DMS153 treated with DMSO at 0.1 percent for 48 hours (cell line): ENCODE results near the gene CCDC102B.
"Not testable (repeated sequence)": the region's sequence is repeated elsewhere in the genome, so short reads cannot be mapped to it uniquely, and the experiment has no call there.

Source experiments
- DNase-seq: peaks from one replicate; lab custom pipeline; 2025; ENCODE audit not compliant: unreplicated experiment; lab: John Stamatoyannopoulos, UW

CCDC102B gene

DNA sequence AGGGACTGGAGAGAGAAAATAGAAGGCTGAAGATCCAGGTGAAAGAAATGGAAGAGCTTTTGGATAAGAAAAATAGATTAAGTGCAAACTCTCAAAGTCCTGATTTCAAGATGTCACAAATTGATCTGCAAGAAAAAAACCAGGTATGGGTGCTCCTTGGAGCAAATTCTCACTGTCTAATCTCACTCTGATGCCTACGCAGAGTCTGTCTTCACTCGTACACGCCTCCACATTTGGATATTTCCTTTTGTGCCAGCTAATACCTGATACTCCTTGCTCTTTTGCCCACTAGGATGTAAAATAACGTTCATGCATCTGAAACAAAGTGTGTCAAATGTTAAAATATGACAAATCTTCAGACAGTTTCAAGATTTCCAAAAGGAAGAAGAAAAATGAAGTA is 99.4 kb downstream of the CCDC102B start:
- DNase-seq: no peak

DNA sequence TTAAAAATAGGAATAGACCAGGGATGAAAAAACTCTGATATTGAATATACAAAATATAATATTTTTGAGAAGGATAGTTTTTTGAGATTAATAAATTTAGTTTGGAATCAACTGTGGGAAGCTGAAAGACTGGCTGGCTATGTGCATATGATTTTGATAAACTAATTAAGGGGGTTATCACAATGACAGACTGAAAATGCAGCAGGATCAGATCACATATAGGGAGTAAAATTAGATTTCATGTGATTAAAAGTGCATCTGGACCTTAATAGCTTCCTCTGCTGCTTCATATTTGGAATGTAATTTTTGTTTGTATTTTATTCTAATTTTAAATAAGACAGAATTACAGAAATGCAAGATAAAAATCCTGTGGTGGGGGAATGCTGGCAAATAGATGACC is 111.7 kb downstream of the CCDC102B start:
- DNase-seq: no peak

DNA sequence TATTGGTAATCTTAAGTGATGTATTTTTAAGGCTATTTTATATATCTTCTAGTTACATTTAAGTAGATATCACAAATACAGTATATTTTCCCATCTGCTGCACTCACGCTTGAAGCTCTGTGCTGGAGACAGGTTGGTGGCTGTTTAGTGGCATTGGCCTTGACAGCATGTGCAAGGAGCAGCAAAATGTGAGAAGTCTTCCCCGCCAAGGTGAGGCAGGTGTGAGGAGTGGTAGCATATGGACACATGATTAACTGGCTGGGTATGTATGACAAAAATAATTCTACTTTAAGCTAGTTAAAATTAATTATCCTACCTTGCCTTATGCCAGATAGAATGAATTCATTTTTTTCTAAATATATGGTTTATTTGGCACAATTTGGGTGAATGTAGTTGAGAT is 117.2 kb downstream of the CCDC102B start:
- no peak for DNase-seq

DNA sequence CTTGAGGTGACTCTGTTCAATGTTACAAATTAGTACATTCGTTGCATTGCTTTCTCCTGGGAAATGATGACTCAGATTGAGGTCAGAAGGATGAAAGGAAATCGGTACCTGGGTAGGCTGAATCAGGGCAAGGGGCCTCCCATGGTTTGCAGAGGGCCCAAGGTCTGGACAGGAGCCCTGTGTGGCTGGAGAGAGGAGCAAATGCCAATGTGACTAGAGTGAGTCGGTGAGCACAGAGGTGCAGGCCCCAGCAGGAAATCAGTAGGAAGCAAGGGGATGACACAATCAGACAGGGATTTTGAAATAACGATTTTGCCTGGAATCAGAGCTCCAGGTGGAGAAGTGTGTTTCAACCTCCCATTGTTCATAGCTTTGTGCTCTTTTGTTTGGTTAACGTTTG is 118.9 kb downstream of the CCDC102B start:
- no peak for DNase-seq

DNA sequence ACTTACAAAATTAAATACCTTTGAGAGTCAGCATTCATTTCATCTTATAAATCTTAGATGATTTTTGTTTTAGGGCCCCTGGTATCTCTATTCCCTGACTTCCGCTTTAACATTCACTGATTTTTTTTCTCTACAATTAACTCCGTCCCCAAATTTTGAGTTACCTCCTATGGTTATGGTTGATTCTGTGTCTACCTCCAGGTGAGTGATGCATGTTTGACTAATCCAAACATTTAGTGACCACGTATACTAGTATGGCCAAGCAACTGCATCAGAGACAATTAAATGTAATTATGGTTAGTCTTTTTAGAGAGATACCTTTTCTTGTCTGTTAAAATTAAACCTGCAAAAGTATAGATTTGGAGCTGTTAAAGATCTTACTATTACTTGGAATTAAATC is 120.3 kb downstream of the CCDC102B start:
- no peak for DNase-seq

DNA sequence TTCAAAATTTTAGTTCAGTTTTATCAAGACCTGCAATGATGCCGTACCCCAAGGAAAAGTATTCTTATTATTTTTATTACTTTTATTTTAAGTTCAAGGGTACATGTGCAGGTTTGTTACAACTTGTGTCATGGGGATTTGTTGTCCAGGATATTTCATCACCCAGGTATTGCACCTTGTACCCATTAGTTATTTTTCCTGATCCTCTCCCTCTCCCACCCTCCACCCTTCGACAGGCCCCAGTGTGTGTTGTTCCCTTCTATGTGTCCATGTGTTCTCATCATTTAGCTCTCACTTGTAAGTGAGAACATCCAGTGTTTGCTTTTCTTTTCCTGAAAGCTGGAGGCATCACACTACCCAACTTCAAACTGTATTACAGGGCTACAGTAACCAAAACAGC is 122.0 kb downstream of the CCDC102B start:
- DNase-seq: no peak

DNA sequence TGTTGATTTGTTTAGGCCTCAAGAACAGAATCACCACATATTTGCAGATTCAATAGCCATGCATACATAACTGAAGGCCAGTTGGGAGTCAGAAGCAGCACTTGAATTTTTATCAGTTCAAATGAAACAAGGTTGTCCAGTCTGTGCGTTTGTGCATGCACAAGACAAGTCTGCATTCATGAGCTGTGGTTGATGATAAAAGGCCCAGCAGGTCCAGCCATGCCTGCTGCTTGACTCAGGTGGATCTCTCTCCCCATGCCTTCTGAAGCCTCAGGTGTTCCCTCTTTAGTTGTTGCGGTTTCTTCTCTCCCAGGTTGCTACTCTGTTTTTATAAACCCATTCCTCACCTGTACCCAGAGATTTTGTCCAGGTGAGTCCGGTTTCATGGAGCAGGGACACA is 124.5 kb downstream of the CCDC102B start:
- no peak for DNase-seq

DNA sequence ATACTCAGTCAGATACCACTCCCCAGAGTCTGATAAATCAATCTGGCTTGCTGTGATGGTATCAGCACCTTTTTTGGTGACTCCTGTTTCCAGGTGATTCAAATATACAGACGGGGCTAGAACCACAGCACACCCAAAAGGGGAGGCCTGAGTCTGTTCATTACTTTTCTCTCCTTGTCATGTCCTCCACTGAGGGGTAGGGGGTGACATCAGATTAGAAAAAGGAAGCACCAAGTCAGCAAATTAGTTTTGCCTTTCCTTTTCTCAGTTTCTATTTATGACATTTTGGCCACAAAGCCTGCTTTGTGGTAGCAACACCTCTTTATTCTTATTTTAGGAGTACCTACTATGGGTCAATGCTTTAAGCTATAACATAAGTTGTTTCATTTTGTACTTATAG is 127.4 kb downstream of the CCDC102B start:
- DNase-seq: no peak

DNA sequence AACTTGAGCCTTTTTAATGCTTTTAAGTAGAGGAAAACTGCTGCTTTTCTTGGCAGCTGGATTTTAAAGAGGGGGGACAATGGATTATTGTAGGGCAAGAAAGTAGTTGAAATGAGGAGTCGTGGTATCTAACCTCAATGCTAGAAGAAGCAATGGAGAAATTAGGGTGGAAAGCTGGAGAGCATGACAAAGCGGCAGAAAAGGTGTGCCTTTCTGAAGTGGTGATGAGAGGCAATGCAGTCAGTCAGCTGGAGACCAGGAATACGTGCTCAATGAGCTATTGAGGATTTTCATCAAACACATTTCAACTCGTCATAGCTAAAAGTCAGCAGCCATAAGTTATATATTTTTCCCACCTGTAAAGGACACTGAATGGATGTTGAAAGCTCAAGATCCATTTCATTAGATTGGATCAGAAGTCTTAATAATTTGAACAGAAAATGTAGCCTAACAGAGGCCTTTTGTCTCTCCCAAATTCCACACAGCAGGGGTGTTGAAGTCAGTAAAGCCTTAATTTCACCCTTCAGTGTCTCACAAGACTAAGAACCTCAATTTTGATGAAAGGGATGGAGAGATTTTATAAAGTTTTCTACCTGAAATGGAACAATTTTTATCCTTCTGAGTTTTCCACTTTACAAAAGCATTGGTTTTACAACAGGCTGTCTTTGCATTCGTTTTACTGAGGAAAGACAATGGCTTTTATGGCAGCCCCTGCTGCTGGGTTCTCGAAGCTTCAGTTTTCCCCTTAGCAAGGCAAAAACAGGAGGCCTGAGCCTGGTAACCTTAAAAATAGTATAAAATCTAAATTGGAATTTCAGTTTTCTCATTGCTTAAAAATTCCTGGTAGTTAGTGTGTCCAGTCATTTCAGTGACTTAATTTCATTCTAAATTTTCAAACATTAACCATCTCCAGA is 131.1 kb downstream of the CCDC102B start:
- DNase-seq: no peak

DNA sequence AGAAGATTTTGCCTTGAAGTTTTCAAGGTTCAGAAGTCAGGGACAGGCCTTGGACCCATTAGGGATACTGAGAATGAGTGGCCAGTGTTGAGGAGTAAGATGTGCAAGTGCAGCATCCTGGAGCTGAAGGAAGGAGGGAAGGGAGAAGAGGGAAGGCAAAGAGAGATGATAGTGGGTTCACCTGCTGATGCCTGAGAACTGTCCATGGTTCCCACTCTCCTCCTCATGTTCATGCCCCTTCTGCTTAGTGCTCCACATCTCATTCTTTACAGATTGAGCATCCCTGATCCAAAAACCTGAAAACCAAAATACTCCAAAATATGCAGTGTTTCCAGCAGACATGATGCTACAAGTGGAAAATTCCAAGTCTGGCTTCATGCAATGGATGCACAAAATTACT is 137.8 kb downstream of the CCDC102B start:
- no peak for DNase-seq

DNA sequence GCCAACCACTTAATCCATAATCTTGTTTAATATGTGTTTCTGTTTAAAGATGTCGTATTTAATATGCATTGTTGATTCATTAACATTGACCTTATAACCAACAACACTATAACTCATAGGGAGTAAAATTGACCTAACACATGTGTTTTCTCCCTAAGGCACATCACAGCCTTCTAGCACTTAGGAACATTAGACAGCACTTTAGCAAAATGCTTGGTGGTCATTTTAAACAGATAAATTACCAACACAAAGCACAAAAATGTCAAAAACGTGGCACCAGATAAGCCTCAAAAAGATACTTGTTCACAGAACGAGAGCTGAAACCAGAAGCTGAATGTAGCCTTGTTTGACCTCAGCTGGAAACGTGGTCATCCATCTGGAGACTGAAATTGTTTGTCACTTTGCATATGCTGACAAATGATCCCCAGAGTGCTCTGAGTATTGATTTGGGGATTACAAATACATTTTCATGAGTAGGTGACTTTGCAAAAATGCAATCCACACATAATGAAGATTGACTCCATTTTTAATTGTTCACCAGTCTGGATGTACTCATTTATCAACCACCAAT is 139.2 kb downstream of the CCDC102B start:
- DNase-seq: no peak

DNA sequence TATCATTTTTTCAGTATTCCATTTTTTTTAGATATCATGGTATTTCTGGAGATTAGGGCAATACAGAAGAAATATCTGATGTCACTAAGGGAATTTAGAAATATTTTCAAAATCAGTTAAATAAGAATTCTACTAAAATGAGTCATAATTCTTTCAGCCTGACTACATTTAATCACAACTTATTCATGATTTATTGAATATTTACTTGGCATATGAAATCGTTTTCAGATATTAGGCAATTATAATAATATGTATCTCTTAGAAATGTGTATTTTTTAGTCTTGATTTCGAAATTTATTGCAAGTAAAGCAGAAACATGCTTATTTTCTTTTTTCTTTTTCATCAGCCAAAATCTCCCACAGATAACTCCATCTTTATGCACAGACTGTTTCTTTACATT is 142.2 kb downstream of the CCDC102B start:
- DNase-seq: no peak

DNA sequence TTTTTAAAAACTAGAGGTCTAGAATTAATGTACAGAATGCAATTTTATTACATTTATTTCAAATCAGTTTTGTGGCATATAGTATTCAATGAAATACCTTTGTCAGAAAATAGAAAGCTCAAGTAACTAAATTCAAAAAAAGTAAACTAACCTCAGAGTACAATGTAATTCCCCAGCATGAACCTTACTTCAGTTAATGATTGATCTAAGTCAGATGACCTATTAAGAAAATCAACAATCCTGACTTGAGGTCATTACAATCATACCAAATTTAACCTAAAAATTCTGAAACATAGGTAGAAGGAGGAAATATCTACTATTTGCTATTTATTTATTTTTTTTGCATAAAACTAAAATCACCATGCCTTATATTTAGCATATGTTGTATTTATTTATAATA is 142.9 kb downstream of the CCDC102B start:
- DNase-seq: no peak

DNA sequence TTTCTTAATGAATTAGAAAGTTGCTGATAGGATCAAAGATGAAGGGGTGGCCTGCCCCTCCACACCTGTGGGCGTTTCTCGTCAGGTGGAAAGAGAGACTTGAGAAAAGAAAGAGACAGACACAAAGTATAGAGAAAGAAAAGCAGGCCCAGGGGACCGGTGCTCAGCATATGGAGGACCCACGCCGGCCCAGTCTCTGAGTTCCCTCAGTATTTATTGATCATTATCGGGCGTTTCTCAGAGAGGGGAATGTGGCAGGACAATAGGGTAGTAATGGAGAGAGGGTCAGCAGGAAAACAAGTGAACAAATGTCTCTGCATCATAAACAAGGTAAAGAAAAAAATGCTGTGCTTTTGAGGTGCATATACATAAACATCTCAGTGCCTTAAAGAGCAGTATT is 144.3 kb downstream of the CCDC102B start:
- no peak for DNase-seq

DNA sequence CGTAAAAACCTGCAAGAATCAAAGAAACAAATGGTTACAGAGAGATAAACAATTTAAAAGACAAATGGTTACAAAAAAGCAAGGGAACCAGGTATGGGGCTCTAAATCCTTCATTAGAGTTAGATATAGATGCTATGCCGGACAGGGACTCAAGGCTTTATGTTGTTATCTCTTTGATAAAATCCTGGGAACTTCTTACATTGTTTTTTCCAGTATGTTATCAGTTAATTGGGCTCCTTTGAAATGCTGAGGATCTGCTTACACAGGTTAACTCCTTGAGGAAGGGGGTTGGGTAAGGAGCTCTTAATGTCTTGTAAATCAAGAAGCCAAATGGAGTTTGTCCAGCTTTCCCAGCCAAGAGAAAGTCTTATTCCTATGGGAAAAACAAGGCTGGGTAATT is 146.0 kb downstream of the CCDC102B start:
- DNase-seq: not testable (repeated sequence)

DNA sequence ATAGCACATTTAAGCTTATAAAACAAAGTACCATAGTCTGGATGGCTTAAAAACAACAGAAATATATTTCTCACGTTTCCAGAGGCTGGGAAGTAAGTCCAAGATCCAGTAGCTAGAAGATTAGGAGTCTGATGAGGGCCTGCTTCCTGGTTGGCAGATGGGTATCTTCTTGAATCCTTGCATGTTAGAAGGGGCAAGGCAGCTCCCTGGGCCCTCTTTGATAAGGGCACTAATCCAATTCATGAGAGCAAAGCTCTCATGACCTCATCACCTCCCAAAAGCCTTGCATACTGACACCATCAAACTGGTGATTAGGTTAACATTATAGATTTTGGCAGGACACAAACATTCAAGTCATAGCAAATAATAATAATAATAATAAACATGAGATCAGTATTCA is 146.4 kb downstream of the CCDC102B start:
- no peak for DNase-seq

DNA sequence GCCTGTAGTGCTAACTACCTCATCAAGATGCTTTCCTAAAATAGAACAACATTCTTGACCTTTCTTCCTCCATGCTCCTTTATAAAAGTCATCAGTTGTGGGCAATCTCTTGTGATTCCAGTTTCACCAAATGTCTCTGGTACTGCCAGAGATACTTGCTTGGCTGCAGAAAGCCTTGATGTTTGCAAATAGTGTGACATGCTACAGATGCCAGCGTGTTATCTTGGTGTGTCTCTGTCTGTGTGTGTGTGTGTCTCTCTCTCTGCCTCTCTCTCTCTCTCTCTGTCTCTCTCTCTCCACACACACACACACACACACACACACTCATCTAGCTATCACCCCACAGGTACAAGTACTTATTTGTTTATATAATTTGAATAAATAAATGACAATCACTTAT is 146.9 kb downstream of the CCDC102B start:
- DNase-seq: no peak

DNA sequence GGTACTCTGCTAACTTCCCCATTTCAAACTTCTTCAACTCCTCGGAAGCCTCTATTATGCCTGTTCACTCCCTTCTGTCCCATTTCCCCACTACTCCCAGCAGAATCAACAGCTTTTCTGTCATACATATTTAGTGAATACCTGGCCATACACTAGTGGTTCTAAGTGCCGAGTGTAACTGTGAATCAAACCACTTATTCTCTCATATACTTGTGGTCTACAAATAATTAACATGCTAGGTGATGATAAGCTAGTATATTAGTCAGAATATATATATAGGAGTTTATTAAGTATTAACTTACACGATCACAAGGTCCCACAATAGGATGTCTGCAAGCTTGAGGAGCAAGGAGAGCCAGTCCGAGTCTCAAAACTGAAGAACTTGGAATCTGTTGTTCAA is 150.7 kb downstream of the CCDC102B start:
- DNase-seq: no peak

DNA sequence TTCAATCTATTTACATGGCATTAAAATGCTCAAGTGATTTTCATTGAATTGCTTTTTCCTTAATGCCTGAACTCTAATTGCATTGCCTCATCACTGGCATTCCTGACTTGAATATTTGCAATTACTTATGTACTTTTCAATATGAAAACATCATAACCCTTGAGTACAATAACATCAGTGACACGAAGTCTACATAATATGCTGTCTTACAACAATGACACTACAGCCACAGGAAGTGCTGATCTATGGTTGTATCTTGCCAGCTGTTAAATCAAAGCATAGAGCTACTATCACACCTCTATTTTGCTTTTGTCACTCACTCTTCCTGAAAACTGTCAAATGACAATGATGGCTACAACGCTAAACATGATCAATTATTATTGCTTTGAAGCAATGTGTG is 156.9 kb downstream of the CCDC102B start:
- DNase-seq: no peak

DNA sequence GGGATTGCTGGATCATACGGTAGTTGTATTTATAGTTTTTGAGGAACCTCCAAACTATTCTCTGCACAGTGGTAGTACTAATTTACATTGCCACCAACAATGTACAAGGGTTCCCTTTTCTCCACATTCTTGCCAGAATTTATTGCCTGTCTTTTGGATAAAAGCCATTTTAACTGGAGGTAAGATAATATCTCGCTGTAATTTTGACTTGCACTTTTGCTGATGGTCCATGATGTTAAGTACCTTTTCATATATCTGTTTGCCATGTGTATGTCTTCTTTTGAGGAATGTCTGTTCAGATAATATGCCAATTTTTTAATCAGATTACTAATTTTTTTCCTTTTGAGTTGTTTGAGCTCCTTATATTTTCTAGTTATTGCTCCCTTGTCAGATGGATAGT is 158.8 kb downstream of the CCDC102B start:
- DNase-seq: no peak

DNA sequence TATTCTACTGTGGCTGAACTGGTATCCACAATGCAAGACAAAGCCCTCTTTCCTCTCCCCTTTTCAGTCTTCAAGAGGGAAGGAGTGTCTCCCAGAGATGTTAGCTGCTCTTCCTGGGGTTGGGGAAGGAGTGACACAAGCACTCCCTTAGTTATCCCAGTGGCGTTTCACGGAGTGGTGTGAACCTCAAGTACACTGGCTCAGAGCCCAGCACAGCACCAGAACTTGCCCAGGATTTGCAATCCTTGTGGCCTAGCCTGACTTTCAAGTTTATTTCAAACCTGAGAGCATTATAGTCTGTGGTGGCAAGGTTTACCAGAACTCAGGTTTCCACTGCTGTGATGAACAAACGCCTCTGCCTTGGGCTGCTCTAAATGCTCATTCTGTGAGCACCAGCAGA is 162.5 kb downstream of the CCDC102B start:
- no peak for DNase-seq

DNA sequence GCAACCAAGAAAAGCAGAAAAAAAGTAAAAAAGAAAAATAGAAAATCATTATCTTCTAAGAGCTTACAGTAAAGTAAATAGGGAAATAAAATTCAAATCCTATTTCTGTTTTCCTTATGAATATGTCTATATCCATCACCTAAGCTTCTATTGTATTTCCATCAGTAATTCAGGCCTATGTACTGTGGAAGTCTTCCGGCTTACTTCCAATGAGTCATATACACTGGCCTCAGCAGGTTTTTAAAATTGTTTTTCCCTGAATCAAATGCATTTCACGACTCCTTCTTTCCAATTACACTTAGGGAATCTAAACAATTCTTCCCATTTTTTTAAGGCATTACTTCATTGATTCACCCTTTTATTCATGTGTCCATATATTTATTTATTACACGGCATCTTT is 164.7 kb downstream of the CCDC102B start:
- no peak for DNase-seq

DNA sequence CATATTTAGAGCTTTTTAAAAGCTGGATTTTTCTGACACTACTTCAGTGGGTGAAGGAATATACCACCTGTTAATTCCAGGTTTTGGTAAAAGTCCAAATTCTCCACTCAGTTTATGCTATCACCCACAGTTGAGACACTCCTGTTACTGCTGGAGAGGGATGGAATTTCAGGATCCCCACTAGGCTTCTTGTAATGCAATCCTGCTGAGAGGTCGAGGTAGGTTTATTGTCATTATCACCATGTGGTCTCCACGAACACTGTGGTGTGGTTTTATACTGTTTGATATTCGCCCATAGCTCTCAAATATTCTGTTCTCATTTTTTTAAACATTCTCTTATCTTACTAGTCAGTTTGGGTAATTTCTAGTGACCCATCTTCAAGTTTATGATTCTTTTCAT is 167.9 kb downstream of the CCDC102B start:
- DNase-seq: no peak
